Lower leg skin (tissue), 3 donors: ENCODE measurements around the gene LRRC8A.

ENCODE experiments used
- POLR2A ChIP-seq, 2 donors: fragments of 450-650 bp; IDR thresholded peaks; one replicate each; pipeline ENCODE4 v1.6.1; 2016 to 2017; ENCODE audit warnings: antibody characterized with exemption in 2 of 2, mild to moderate bottlenecking in 1 of 2, moderate library complexity in 1 of 2
- TF ChIP-seq, protein P1 (sequence below), 3 donors: fragments of 450-650 bp; IDR thresholded peaks; one replicate each; pipeline ENCODE4 v1.5.1; 2016; ENCODE audit warnings: antibody characterized with exemption in 3 of 3, mild to moderate bottlenecking in 3 of 3, moderate library complexity in 2 of 3

DNA sequence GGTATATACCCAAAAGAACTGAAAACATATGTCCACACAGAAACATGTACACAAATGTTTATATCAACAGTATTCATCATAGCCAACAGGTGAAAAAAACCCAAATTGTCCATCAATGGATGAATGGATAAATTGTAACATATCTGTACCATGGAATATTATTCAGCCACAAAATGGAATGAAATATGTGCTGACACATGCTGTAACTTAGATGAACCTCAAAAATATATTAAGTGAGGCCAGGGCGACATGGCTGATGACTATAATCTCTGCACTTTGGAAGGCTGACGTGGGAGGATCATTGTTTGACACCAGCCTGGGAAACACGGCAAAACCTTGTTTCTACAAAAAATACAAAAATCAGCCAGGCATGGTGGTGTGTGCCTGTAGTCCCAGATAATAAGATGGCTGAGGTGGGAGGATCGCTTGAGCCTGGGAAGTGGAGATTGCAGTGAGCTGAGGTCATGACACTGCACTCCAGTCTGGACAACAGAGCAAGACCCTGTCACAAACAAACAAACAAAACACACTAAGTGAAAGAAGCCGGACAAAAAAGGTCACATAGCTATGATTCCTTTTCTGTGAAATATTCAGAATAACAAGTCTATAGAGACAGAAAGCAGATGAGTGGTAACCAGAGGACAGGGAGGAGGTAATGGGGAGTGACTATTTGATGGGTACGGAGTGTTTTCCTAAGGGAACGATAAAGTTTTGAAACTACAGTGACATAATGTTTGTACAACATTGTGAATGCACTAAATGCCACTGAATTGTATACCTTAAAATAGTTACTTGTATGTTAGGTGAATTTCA is 11.6 kb upstream of the LRRC8A start:
- TF ChIP-seq, protein P1, sequence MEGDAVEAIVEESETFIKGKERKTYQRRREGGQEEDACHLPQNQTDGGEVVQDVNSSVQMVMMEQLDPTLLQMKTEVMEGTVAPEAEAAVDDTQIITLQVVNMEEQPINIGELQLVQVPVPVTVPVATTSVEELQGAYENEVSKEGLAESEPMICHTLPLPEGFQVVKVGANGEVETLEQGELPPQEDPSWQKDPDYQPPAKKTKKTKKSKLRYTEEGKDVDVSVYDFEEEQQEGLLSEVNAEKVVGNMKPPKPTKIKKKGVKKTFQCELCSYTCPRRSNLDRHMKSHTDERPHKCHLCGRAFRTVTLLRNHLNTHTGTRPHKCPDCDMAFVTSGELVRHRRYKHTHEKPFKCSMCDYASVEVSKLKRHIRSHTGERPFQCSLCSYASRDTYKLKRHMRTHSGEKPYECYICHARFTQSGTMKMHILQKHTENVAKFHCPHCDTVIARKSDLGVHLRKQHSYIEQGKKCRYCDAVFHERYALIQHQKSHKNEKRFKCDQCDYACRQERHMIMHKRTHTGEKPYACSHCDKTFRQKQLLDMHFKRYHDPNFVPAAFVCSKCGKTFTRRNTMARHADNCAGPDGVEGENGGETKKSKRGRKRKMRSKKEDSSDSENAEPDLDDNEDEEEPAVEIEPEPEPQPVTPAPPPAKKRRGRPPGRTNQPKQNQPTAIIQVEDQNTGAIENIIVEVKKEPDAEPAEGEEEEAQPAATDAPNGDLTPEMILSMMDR (IDR thresholded peaks at IDR 0.05): no peak
- no peak for TF ChIP-seq POLR2A (IDR thresholded peaks at IDR 0.05)
